Measurements from ENCODE around the gene CARNS1.

GRCh38 chr11:67375320-67376055 is 40.0 kb upstream of the CARNS1 start:
- TF ChIP-seq CTCF (IDR thresholded peaks at IDR 0.05) (no peak), POLR2A (IDR thresholded peaks at IDR 0.05) (no peak)

Data from breast epithelium (tissue), 3 donors.